Endothelial cell of umbilical vein (primary cell): ENCODE results near the gene ATR. TPM values are rescaled to one million over a fixed set of nuclear protein-coding genes. Genes with fewer than 3 reads are reported as not detected.

ENCODE experiments used
- BruUV-seq: library from RNA; stranded (reverse); fragments of 400-500 nt; replicated peaks from 2 replicates; lab custom pipeline; 2021; lab: Mats Ljungman, UMichigan
- CTCF ChIA-PET: fragments of 300-600, 350-600 bp; sonication (Branson Sonifier 250); formaldehyde crosslinking; loops from one replicate; lab custom pipeline; 2021; ENCODE audit warnings: antibody characterized with exemption, inconsistent platforms; lab: Charles Lee
- POLR2A ChIA-PET: fragments of 300-600, 350-600 bp; sonication (Branson Sonifier 250); formaldehyde crosslinking; loops from one replicate; lab custom pipeline; 2021; ENCODE audit warnings: antibody characterized with exemption, inconsistent platforms; lab: Charles Lee
- DNase-seq: peaks from one replicate; pipeline ENCODE4 v3.0.0-alpha.2; 2011; ENCODE audit warnings: low read depth, low spot score
- FAIRE-seq: peaks from 2 replicates; lab custom pipeline; 2011; peaks lifted over from hg19 to GRCh38; lab: Jason Lieb, UNC
- H2AFZ ChIP-seq: 2 replicates; pipeline ENCODE4 v1.6.0; 2012; ENCODE audit warnings: low read depth, low read length, control low read depth, inconsistent platforms
- H3K27ac ChIP-seq: 2 replicates; pipeline ENCODE4 v1.5.1; 2011; ENCODE audit warnings: low read depth, mild to moderate bottlenecking, control low read depth, low read length, moderate library complexity; ENCODE audit not compliant: insufficient read depth
- H3K27me3 ChIP-seq, 2 experiments: 2 replicates each; pipeline versions ENCODE4 v1.6.0 to v1.6.1; 2011; ENCODE audit warnings: low read length in 2 of 2, mixed read lengths in 1 of 2; ENCODE audit not compliant: control insufficient read depth in 2 of 2, insufficient read depth in 2 of 2
- H3K36me3 ChIP-seq, 2 experiments: 2 replicates in 1 of 2; 3 replicates in 1 of 2; pipeline ENCODE4 v1.5.1; 2011; ENCODE audit warnings: low read length in 2 of 2, mild to moderate bottlenecking in 1 of 2, moderate library complexity in 1 of 2; ENCODE audit not compliant: control insufficient read depth in 2 of 2, insufficient read depth in 2 of 2; ENCODE audit errors: extremely low read depth in 1 of 2
- H3K4me1 ChIP-seq: 3 replicates; pipeline ENCODE4 v1.5.1; 2011; ENCODE audit warnings: mild to moderate bottlenecking, low read length; ENCODE audit not compliant: control insufficient read depth, insufficient read depth; ENCODE audit errors: extremely low read depth
- H3K4me2 ChIP-seq: 2 replicates; pipeline ENCODE4 v1.6.1; 2011; ENCODE audit warnings: low read length, control low read depth, mixed read lengths; ENCODE audit not compliant: insufficient read depth
- H3K4me3 ChIP-seq, 3 experiments: fragments of 200-600 bp in 1 of 3; sonication (generic), shearing (Covaris generic) in 1 of 3; replicated peaks in 1 of 3; 2 replicates each; pipeline ENCODE4 v1.5.1; 2011 to 2016; ENCODE audit warnings: control low read depth in 3 of 3, low read length in 3 of 3, mild to moderate bottlenecking in 2 of 3, inconsistent platforms in 1 of 3, low read depth in 1 of 3, moderate library complexity in 1 of 3; ENCODE audit not compliant: insufficient read depth in 1 of 3
- H3K79me2 ChIP-seq: 2 replicates; pipeline ENCODE4 v1.6.0; 2012; ENCODE audit warnings: low read length, inconsistent platforms; ENCODE audit not compliant: control insufficient read depth, insufficient read depth
- H3K9ac ChIP-seq: replicated peaks from 2 replicates; pipeline ENCODE3; 2011; ENCODE audit warnings: low read length, control low read depth; ENCODE audit not compliant: insufficient read depth; ENCODE audit errors: extremely low read depth
- H3K9me1 ChIP-seq: replicated peaks from 3 replicates; pipeline ENCODE4 v1.6.0; 2011; ENCODE audit warnings: mild to moderate bottlenecking, low read length; ENCODE audit not compliant: control insufficient read depth, insufficient read depth; ENCODE audit errors: extremely low read depth
- H3K9me3 ChIP-seq: replicated peaks from 2 replicates; pipeline ENCODE4 v1.5.1; 2012; ENCODE audit warnings: low read length, inconsistent platforms; ENCODE audit not compliant: control insufficient read depth, insufficient read depth
- H4K20me1 ChIP-seq: replicated peaks from 2 replicates; pipeline ENCODE3; 2011; ENCODE audit warnings: mild to moderate bottlenecking, low read length; ENCODE audit not compliant: control insufficient read depth, insufficient read depth; ENCODE audit errors: extremely low read depth
- CTCF ChIP-seq, 2 donors: IDR thresholded peaks; 1 replicate in 1 of 2; 2 replicates in 1 of 2; pipeline ENCODE4 v1.5.1; 2011; ENCODE audit warnings: low read length in 2 of 2, mild to moderate bottlenecking in 2 of 2, moderate library complexity in 2 of 2, control low read depth in 1 of 2, inconsistent platforms in 1 of 2, low read depth in 1 of 2; ENCODE audit not compliant: insufficient read depth in 1 of 2; ENCODE audit errors: extremely low read depth in 1 of 2
- EZH2 ChIP-seq: IDR thresholded peaks from 2 replicates; pipeline ENCODE4 v1.6.1; 2012; ENCODE audit warnings: borderline replicate concordance, low read depth, mild to moderate bottlenecking, moderate library complexity, low read length, inconsistent platforms; ENCODE audit not compliant: severe bottlenecking
- FOS ChIP-seq: IDR thresholded peaks from 2 replicates; pipeline ENCODE4 v1.6.1; 2011; ENCODE audit warnings: mild to moderate bottlenecking, low read length, moderate library complexity, borderline replicate concordance; ENCODE audit not compliant: insufficient read depth
- GATA2 ChIP-seq: IDR thresholded peaks from 2 replicates; pipeline ENCODE4 v1.7.0; 2011; ENCODE audit warnings: low read depth, mild to moderate bottlenecking, moderate library complexity, mixed read lengths, low read length; ENCODE audit not compliant: insufficient read length, insufficient read depth
- JUN ChIP-seq: IDR thresholded peaks from 2 replicates; pipeline ENCODE4 v1.6.1; 2011; ENCODE audit warnings: borderline replicate concordance, low read depth; ENCODE audit not compliant: insufficient read length, insufficient read depth
- MAX ChIP-seq: IDR thresholded peaks from 2 replicates; pipeline ENCODE4 v1.6.1; 2011; ENCODE audit not compliant: insufficient read depth, insufficient read length
- MYC ChIP-seq: IDR thresholded peaks from one replicate; pipeline ENCODE4 v1.6.1; 2011; ENCODE audit warnings: mild to moderate bottlenecking, low read depth, low read length
- POLR2A ChIP-seq: IDR thresholded peaks from 2 replicates; pipeline ENCODE4 v1.6.1; 2012; ENCODE audit warnings: low read depth, mild to moderate bottlenecking, control low read depth, low read length
- POLR2AphosphoS5 ChIP-seq: IDR thresholded peaks from 2 replicates; pipeline ENCODE4 v1.6.1; 2012; ENCODE audit warnings: low read depth, mild to moderate bottlenecking, control low read depth, low read length, moderate library complexity; ENCODE audit not compliant: insufficient read depth
- dilution Hi-C: fragments of 300-500 bp; cut with MboI; formaldehyde crosslinking; loops from one replicate; pipeline ENCODE4 v1.15.0; 2019; ENCODE audit warnings: low sequenced_read_pairs; ENCODE audit not compliant: extremely low pct_ligation_motif_present
- intact Hi-C: fragments of 100-400 bp; cut with micrococcal nuclease; formaldehyde crosslinking; loops from one replicate; pipeline ENCODE4 v1.10.0; 2022
- polyA plus RNA-seq, 4 experiments: library from polyadenylated mRNA; depleted of rRNA in 3 of 4; stranded (reverse) in 3 of 4; unstranded in 1 of 4; fragments of >200 nt; gene quantifications; 2 replicates each; pipeline versions ENCODE4 v1.2.1 to v1.2.3, GENCODE V29; 2011 to 2012; ENCODE audit warnings: missing spikeins in 1 of 4
- total RNA-seq: library from RNA; stranded (reverse); gene quantifications from 2 replicates; pipeline ENCODE4 v1.2.3, GENCODE V29; 2021

The ATR gene
- total and polyA plus RNA-seq, 2 donors (not counting 3 experiments of a cell fraction or from before 2014, with no cell fraction given) = 6.3 to 23.6 TPM

- Histone ChIP-seq H3K79me2 (no peaks in the 10 kb centered on the region), H3K9me3 (no peaks in the 10 kb centered on the region), H2AFZ (no peak overlapping the region), H4K20me1 (no peaks in the 10 kb centered on the region), H3K4me2 (no peak overlapping the region), H3K27ac (no peak overlapping the region), H3K36me3 (no peaks in the 10 kb centered on the region), H3K9me1 (no peaks in the 10 kb centered on the region), H3K4me3 (no peak overlapping the region), H3K27me3 (no peaks in the 10 kb centered on the region), H3K4me1 (peaks cover 13% of the 10 kb centered on the region), H3K9ac (no peak overlapping the region)
- intact Hi-C loops = no loop called here
- TF ChIP-seq CTCF (IDR thresholded peaks at IDR 0.05; ENCODE audit: extremely low read depth in 1 of 2, insufficient read depth in 1 of 2, low read depth in 1 of 2, low read length in 2 of 2) (no peak), EZH2 (no peak), POLR2A (no peak), FOS (no peak), MAX (no peak), MYC (no peak), POLR2AphosphoS5 (no peak), JUN (no peak), GATA2 (no peak)
- CTCF ChIA-PET = no interaction called here
- POLR2A ChIA-PET = no interaction called here
- DNase-seq (no peak), FAIRE-seq (no peak)
- dilution Hi-C loops = no loop called here
- no TSS peak for BruUV-seq
These were observed 44.7 kb upstream of the ATR start for GRCh38 chr3:142623194-142623593.
